ENCODE data around the gene CALN1.

Gene CALN1

GRCh38 chr7:72321637-72322036 lies 90.5 kb downstream of the CALN1 start:
- no peak for DNase-seq

- DNase-seq, result no peak
These were observed 91.1 kb downstream of the CALN1 start for GRCh38 chr7:72321081-72321480.

GRCh38 chr7:72317341-72317740 lies 94.8 kb downstream of the CALN1 start:
- no peak for DNase-seq

DNA sequence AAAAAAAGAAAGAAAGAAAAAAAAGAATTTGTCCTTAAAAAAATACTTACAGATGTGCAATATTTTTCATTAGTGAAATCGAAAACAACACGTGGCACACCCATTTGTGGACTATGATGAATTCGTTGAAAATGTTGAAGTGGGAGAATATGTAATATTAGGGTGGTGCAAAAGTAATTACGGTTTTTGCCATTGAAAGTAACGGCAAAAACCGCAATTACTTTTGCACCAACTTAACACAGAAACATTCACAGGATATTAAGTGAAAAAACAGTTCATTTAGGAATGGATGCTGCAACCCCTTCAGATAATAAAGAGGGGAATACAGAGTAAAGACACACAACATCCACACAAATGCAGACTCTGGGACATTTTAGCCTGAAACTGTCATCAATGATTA lies 96.0 kb downstream of the CALN1 start:
- no peak for DNase-seq

GRCh38 chr7:72313906-72314305 lies 98.2 kb downstream of the CALN1 start:
- DNase-seq, result no peak

GRCh38 chr7:72310301-72310700 lies 101.8 kb downstream of the CALN1 start:
- no peak for DNase-seq

- no peak for DNase-seq
These were observed 102.7 kb downstream of the CALN1 start for GRCh38 chr7:72309476-72309875.

DNA sequence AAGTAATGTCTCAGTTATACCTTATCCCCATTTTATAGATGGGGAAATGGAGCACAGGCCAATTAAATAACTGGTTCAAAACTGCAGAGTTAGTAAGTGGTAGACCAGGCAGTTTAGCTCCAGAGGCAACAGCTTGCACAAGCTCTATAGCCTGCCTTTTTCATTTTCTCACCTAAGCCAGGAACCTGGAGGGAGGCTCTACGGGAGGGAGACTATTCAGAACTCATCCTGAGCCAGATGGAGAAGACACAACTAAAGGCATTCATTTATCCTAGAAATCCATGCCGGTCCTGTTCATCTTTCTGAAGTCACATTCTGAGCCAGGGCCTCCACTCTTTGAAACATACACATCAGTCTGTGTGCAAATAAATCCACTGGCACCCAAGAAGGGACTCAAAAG lies 103.2 kb downstream of the CALN1 start:
- DNase-seq, result no peak

GRCh38 chr7:72307566-72307965 lies 104.6 kb downstream of the CALN1 start:
- no peak for DNase-seq

DNA sequence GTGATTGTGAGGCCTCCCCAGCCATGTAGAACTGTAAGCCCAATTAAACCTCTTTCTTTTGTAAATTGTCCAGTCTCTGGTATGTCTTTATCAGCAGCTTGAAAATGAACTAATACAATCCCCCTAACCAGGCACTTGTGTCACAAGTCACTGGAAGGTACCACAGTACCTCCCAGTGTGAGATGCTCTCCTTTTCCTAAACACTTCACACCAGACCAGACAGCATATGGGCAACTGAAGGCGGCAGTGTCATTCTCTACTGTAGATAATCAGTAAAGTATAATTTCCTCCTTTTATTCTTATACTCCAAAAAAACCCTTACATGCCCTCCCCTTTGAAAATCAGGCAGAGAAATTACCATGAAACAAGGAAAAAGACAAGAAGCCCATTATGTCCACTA lies 113.2 kb downstream of the CALN1 start:
- no peak for DNase-seq

DNA sequence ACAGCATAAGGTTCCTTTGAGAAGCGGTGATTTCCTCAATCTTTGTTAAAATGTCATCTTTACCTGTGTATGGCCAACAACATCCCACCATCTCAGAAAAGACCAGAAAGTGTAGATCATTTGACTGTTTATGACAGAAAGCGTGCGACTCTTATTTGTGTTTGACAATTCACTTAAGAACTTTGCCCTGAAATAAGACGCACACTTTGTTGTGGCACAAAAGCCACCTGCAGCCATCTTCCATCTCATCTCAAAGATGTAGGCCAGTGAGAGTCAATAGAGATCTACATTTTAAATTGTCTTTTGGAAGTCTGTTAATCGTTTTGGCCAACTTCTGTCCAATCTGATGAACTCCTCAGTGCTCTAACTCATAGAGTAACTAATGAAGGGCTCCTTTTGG lies 114.0 kb downstream of the CALN1 start:
- no peak for DNase-seq

- no peak for DNase-seq
These were observed 114.5 kb downstream of the CALN1 start for GRCh38 chr7:72297636-72298035.

- DNase-seq, result no peak
These were observed 119.3 kb downstream of the CALN1 start for GRCh38 chr7:72292794-72293193.

DNA sequence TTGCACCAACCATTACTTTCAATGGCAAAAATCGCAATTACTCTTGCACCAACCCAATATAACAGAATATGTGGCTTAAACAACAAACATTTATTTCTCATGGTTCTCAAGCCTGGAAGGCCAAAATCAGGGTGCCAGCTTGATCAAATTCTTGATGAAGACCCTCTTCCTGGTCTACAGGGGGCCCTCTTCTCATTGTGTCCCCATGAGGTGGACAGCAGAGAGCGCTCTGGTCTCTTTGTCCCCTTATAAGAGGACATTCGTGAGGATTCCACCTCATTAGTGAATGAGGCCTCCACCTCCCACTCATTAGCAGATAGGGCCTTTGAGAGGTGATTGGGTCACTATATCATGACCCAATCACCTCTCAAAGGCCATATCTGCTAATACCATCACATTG lies 120.0 kb downstream of the CALN1 start:
- no peak for DNase-seq

GRCh38 chr7:72286519-72286918 lies 125.6 kb downstream of the CALN1 start:
- no peak for DNase-seq

GRCh38 chr7:72283309-72283708 lies 128.8 kb downstream of the CALN1 start:
- no peak for DNase-seq

GRCh38 chr7:72281308-72281707 lies 130.8 kb downstream of the CALN1 start:
- no peak for DNase-seq

DNA sequence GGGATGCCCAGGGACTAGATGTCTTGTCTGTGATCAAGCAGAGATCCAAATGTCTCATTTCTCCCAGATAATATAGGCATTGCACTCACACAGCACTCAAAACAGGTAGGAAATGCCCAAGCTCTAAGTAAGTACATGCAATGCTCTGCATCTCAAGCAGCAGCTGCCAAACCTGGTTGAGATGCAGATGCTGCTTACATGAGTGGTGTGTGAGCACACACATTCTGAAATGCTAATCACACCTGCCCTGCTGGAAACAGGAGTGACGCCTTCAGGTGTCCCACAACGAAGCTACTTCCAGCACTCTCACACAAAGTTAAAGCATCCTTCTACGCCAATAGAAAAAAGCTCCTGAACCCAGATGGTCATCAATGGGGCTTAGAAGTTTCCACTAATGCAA lies 132.9 kb downstream of the CALN1 start:
- DNase-seq, result no peak

- DNase-seq, result no peak
These were observed 133.6 kb downstream of the CALN1 start for GRCh38 chr7:72278550-72278949.

DNA sequence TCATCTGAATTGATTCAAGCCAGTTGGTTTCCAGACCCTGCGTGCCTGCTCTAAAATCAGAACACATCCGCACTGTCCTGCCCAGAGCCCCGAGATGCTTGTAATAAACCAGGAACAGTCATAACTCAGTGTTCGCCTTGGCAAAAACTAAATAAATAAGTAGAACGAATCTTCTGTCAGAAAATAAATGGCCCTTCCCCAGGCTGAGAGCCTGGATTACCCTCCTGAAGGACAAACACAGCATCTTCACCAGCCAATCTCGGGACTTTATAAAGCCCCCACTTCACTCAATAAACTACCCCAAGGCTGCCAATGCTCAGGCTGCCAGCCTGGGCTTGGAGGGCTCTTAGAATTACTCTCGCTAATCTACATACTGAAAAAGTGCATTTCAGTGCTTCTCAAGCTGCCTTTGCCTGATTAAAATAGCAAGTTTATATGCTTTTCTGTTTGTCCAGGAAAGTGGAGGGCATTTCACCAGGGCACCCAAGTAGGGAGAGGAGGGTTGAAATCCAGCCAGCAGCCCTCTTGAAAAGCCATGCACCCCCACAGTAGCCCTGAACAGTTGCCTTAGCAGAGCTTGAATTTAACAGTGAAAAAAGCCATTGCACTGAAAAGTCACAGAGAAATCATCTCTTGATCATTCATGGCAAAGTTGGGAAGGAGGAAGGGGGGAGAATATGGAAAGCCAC lies 136.6 kb downstream of the CALN1 start:
- DNase-seq, result no peak

DNA sequence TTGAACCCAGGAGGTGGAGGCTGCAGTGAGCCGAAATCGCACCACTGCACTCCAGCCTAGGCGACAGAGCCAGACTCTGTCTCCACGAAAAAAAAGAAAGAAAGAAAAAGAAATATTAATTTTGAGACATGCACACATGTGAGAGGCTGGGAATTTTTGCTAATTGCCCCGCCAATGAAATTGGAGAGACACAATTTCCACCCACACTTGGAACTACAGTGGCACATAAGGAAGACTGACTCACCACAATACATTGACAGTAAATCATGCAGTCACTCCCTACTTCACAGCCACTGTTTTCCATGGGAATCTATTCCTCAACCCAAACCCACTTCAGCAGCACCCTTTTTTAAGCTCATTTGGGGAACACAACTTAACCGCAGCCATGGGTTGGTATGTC lies 139.7 kb downstream of the CALN1 start:
- DNase-seq, result no peak

DNA sequence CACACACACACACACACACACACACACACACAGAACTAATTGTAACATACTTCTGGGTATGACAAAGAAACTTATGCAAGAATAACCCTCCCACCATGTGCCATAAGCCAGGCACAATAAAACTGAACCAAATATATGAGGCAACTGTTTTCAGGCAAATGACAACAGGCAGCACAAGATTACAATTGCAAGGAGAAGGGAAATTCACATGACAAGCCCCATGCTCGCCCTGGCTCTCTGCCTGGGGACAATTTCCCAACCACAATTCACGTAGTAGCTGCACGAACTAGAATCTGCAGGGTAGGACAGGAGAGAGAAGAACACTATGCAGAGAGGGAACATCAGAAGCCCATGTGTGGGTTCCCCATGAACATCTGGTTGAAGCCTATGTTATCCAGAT lies 143.3 kb downstream of the CALN1 start:
- no peak for DNase-seq

GRCh38 chr7:72268090-72268489 lies 144.0 kb downstream of the CALN1 start:
- DNase-seq, result no peak

DNA sequence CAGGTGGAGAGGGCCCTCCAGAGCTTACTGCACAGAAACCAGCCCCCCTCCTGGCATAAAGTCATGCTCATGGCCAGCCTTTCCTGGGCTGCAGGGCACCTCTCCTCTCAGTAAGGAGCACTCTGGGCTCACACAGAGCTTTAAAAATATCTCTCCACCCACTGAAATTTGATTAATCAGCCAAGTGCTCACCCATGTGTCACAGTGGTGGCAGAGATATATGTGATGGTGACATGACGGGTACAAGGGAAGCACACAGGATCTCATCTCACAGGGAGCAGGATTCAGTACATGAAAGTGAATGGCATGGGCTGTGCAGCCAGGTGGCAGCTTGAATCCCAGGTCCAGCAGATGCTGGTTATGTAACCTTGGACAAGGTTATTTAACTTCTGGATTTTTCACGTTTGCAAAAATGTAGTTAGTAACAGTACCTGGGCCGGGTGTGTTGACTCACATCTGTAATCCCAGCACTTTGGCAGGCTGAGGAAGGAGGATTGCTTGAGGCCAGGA lies 144.8 kb downstream of the CALN1 start:
- no peak for DNase-seq

- DNase-seq, result no peak
These were observed 145.4 kb downstream of the CALN1 start for GRCh38 chr7:72266771-72267170.

All from NK-92 treated with Interleukin-12 subunit alpha and Interleukin-12 subunit beta, amount 100 ng/mL, for 24 hours (cell line).